HG02642 (cell line): Measurements from ENCODE around the gene P2RX7.
"Not testable (repeated sequence)": the region's sequence is repeated elsewhere in the genome, so short reads cannot be mapped to it uniquely, and the experiment has no call there.

Source experiments
- ATAC-seq: cut with Tn5 transposase; IDR thresholded peaks from one replicate; pipeline ENCODE4 v1.9.1; 2021; ENCODE audit warnings: mild to moderate bottlenecking; ENCODE audit not compliant: unreplicated experiment, poor library complexity

P2RX7 gene

GRCh38 chr12:121198949-121199348 lies 66.3 kb downstream of the P2RX7 start:
- no peak for ATAC-seq

GRCh38 chr12:121201140-121201539 lies 68.5 kb downstream of the P2RX7 start:
- ATAC-seq, result not testable (repeated sequence)

- ATAC-seq, result no peak
These were observed 70.0 kb downstream of the P2RX7 start for GRCh38 chr12:121202407-121203355.

GRCh38 chr12:121203482-121203881 lies 70.8 kb downstream of the P2RX7 start:
- no peak for ATAC-seq

GRCh38 chr12:121205491-121205890 lies 72.8 kb downstream of the P2RX7 start:
- ATAC-seq, result no peak

GRCh38 chr12:121208571-121208970 lies 75.9 kb downstream of the P2RX7 start:
- not testable (repeated sequence) for ATAC-seq

- ATAC-seq, result no peak
These were observed 76.5 kb downstream of the P2RX7 start for GRCh38 chr12:121209221-121209620.

- peak; percentile 92 for ATAC-seq
These were observed 77.2 kb downstream of the P2RX7 start, which contains the start of gene P2RX4 for GRCh38 chr12:121209624-121210572. TSS of gene P2RX4 (plus strand) at chr12:121210129. CDS start at chr12:121210165, 36 bp downstream.

- ATAC-seq, result no peak
These were observed 80.2 kb downstream of the P2RX7 start for GRCh38 chr12:121212875-121213274.

GRCh38 chr12:121214166-121214777 lies 81.6 kb downstream of the P2RX7 start:
- ATAC-seq, result no peak

- ATAC-seq, result no peak
These were observed 82.4 kb downstream of the P2RX7 start for GRCh38 chr12:121214855-121215745.

- no peak for ATAC-seq
These were observed 83.4 kb downstream of the P2RX7 start for GRCh38 chr12:121216102-121216501.

- ATAC-seq, result no peak
These were observed 84.4 kb downstream of the P2RX7 start for GRCh38 chr12:121217063-121217462.

GRCh38 chr12:121217761-121218160 lies 85.1 kb downstream of the P2RX7 start:
- ATAC-seq, result no peak

- ATAC-seq, result no peak
These were observed 86.1 kb downstream of the P2RX7 start for GRCh38 chr12:121218588-121219352.

GRCh38 chr12:121219353-121219986 lies 86.8 kb downstream of the P2RX7 start:
- no peak for ATAC-seq

GRCh38 chr12:121222847-121223246 lies 90.2 kb downstream of the P2RX7 start:
- ATAC-seq, result no peak
